Middle frontal gyrus (tissue), 1 donor: ENCODE results near the gene ADGRD1.

Experiments used
- DNase-seq: peaks from one replicate; pipeline ENCODE4 v3.0.0-alpha.2; 2015; ENCODE audit warnings: low spot score; ENCODE audit errors: extremely low spot score

The ADGRD1 gene

DNA sequence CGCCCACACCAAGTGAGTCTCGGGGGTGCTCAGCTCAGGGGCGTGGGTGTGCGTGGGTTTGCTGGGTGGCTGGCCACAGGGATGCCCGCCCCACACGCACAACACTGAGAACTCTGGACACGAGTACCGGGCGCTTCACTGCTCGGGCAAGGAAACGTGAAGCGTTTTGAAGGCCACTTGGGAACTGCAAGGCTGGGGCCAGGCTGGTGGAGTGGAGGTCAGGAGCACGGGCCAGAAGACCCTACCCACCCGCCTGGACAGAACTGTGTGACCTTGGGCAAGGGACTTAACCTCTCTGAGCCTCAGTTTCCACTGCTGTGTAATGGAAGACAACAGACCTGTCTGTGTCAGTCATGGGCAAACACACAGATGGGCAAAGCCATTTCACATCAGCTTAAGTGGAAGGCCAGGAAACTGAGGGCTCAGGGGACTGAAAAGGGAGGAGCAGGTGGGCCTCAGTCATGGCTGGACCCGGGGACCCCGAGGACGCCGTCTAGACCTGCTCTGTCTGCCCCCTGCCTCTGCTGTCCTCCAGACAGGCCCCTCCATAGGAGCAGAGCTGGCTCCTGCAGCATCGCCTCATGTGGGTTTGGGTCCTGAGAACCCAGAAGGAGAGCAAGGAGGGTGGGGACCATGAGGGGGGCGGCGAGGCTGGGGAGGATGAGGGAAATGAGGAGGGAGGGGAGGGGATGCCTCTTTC is 52.5 kb downstream of the ADGRD1 start:
- no peak for DNase-seq

DNA sequence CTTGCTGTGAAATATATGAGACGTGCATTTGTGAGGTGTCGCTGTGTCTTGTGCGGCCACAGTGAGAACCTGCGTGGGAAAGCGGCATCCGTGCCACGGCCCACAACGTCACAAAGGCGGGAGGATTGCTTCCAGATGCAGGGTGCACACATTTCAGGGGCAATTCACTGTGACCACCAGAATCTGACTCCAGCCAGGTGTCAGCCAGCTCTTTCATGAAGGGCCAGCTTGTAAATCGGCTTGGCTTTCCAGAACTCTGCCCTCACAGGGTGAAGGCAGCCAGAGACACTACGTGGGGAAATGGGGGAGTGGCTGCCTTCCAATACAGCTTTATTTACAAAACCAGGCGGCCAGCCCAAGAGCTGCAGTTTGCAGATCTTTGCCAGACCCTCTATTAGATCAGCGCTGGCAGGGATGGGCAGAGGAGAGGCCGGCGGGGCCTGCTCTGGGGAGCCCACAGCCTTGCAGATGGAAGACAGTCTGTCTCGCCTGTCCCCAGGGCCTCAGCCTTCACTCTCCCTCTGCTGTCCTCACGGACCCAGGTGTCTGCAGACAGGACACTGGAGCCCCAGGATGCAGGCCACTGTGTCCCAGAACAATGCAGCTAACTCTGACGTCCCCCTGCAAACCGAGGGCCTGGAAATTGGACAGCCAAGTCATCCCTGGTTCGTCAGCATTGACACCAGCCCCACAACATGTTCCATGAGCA is 53.5 kb downstream of the ADGRD1 start:
- no peak for DNase-seq

GRCh38 chr12:131007740-131008117 is 54.0 kb downstream of the ADGRD1 start:
- no peak for DNase-seq

GRCh38 chr12:131008131-131008912 is 54.6 kb downstream of the ADGRD1 start:
- DNase-seq, result no peak

- no peak for DNase-seq
These were observed 55.2 kb downstream of the ADGRD1 start for GRCh38 chr12:131008913-131009270.

GRCh38 chr12:131009595-131010395 is 56.1 kb downstream of the ADGRD1 start:
- no peak for DNase-seq

DNA sequence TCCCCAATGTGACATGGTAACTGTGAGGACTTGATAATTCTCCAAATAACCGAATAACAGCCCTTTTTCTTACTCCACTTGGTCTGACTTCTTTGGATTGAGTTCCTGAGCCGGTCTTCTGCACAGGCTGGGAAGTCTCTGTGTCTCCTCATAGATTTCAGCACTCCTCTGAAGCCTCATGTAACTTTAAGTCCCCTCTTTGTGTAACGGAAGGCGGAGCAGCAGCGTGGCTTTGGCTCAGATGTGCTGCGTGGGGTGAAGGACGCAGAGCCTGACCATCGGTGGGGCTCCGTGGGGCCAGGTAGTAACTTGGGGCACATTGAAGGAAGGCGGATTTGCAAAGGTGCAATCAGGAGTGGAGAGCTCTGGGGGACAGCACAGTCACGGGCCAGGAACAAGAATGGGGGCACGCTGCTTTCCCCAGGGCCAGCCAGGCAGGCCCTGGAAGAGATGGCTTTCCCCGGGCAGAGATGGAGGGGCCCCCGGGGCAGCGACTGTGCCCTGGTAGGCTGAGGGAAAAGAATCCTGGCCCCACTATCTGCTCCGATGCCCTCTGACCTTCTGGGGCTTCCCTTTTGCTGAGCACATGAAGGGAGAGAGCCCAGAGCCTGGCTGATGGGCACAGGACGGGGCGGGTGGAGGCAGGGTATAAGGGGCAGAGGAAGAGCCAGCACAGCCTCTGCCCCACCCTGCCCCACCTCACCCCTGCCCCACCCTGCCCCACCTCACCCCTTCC is 56.9 kb downstream of the ADGRD1 start:
- DNase-seq, result no peak

DNA sequence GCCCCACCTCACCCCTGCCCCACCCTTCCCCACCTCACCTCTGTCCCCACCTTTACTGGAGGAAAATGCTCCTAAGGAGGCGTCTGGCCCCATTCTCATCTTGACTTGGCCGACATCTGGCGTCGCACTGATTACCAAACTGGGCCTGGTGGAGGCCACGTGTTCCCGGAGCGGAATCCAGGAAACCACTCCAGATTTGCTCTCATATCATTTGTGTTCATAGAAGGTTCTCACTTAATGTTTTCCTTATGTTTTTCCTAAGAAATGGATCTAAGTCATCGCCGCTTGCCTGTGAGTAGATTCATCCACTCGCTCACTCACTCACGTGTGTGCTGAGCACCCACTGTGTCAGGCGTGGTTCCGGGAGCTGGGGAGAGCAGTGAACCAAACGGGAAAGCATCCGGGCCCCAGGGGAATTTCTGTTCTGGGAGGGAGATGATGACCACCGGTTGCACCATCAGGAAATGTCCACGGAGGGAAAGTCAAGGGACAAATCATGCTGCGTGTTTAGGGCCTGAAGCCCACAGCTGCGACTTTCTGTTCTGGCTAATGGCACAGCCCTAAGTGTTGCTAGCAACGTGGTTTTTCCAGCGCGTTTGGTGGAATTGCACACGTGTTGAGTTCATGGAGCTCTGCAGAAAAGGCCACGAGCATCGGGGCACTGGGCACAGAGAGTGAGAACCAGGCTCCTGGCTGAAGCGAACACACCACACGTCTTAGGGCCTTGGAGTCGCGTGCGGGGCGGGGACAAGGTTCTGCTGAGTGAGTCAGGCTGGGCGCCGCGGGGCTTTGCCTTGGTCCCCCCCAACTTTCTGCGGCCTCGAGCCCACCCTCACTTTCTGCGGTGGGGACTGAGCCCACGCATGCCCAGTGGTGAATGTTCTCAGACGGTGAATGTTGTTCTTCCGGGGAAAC is 57.7 kb downstream of the ADGRD1 start:
- no peak for DNase-seq

DNA sequence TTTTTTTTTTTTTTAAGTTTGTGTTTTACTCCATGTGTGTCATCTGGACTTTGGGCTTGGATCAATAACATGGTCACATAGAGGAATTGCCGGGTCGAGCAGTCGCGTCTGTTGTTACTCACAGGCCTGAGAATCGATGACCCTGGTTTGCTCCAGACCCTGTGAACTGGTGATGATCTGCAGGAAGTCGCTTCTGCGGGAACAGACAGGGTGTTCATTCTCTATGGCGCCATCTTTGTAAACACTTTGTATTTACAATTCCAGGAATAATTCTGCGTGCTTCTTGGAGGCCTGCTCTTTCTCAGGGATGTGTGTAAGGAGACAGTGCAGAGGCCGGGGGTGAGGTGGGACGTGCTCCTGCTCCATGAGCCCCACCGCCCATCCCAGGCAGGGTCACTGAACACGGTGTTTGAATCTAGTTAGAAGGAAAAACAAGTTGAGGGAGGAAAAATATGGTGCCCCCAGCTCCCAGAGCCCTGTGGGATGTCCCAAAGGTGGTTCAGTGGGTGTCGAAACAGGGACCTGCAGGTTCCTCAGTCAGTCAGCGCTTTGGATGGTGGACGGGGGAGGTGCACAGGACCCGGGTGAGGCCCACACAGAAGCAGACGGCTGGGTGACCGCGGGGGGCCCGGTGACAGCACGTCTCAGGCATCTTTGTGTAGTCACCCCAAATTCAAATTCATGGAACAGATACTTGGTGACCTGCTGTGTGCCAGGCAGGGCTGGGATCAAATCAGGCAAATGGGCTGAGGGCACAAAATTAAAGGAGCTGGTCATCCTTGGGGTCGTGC is 58.8 kb downstream of the ADGRD1 start:
- DNase-seq, result no peak

GRCh38 chr12:131013118-131013517 is 59.4 kb downstream of the ADGRD1 start:
- DNase-seq, result no peak

- no peak for DNase-seq
These were observed 60.6 kb downstream of the ADGRD1 start for GRCh38 chr12:131014343-131014742.

GRCh38 chr12:131015581-131016337 is 62.1 kb downstream of the ADGRD1 start:
- DNase-seq, result no peak

DNA sequence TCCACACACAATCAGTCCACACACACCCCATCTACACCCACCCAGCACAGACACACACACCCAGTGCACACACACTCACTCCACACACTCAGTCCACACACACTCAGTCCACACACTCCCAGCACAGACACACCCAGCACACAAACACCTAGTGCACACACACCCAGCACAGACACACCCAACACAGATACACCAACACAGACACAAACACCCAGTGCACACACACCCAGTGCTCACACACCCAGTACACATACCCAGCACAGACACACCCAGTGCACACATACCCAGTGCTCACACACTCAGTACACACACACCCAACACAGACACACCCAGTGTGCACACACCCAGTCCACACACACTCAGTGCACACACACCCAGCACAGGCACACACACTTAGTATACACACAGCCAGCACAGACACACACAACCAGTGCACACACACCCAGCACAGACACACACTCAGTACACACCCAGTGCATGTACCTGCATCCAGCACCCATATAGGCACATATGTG is 63.8 kb downstream of the ADGRD1 start:
- no peak for DNase-seq

GRCh38 chr12:131018019-131018620 is 64.4 kb downstream of the ADGRD1 start:
- DNase-seq, result no peak

- no peak for DNase-seq
These were observed 65.2 kb downstream of the ADGRD1 start for GRCh38 chr12:131018808-131019397.

- no peak for DNase-seq
These were observed 66.8 kb downstream of the ADGRD1 start for GRCh38 chr12:131020326-131021153.
